Activated T-helper 1 cell treated with anti-CD3 and anti-CD28 coated beads, Interleukin-12 subunit alpha, Interleukin-12 subunit beta, Interleukin-2, Interleukin-4 antibody, amounts not matched to agents 30 ng/mL and 10 ng/mL and 1 ng/mL, durations not matched to agents 14 hours and 24 hours and 36 hours (primary cell): Measurements from ENCODE around the gene SERINC4. TPM values are rescaled to one million over a fixed set of nuclear protein-coding genes. Genes with fewer than 3 reads are reported as not detected.

Source experiments
- DNase-seq: peaks from one replicate; pipeline ENCODE4 v3.0.0; 2021; ENCODE audit warnings: low spot score
- H3K27ac Mint-ChIP-seq: one replicate; pipeline ENCODE4 v1.8.0; 2021; ENCODE audit warnings: mild to moderate bottlenecking, mixed read lengths
- H3K27me3 Mint-ChIP-seq: one replicate; pipeline ENCODE4 v1.8.0; 2022; ENCODE audit warnings: mild to moderate bottlenecking, moderate library complexity, mixed read lengths; ENCODE audit not compliant: insufficient read depth
- H3K36me3 Mint-ChIP-seq: one replicate; pipeline ENCODE4 v1.8.0; 2021; ENCODE audit warnings: low read depth, mixed read lengths
- H3K4me1 Mint-ChIP-seq: one replicate; pipeline ENCODE4 v1.8.0; 2021; ENCODE audit warnings: low read depth, mixed read lengths
- H3K4me3 Mint-ChIP-seq: one replicate; pipeline ENCODE4 v1.8.0; 2021; ENCODE audit warnings: mild to moderate bottlenecking, moderate library complexity, mixed read lengths
- H3K9me3 Mint-ChIP-seq: one replicate; pipeline ENCODE4 v1.8.0; 2021; ENCODE audit warnings: mixed read lengths
- intact Hi-C: fragments of 100-400 bp; cut with micrococcal nuclease; formaldehyde crosslinking; loops from one replicate; pipeline ENCODE4 v1.15.1; 2024
- total RNA-seq: library from RNA; stranded (reverse); gene quantifications from 2 replicates; pipeline ENCODE4 v1.2.3, GENCODE V29; 2022

The SERINC4 gene
- total RNA-seq, 1 donor from 2014 or later = 0.41 TPM

DNA sequence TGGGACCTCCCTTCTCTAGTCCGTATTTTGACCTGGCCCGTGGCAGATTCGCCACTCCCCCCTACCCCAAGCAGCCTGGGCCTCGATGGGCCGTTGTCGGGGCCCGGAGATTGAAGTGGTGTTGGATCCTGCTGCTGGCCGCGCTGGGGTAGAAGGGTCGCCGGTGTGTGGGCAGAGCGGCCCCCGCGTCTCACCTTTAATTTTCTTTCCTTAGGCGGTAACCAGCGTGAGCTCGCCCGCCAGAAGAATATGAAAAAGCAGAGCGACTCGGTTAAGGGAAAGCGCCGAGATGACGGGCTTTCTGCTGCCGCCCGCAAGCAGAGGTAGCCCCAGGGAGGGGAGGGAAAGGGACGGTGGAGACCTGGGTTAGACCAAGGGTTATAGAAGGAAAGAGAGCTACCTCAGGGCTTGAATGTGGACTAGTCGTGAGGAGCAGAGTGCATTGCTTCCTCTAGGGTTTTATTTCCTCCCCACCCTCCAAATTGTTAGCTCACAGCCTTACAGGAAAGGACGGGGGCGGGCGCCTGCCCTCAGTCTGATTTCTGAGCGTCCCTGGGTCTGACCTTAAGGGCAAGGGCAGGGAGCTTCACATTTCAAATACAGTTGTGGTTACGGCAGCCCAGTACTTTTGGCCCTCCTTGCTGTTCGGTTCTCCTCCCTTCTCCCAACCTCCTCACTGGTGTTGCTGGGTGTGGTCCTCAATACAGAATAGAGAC lies 7.1 kb downstream of the SERINC4 start:
- peak; percentile 23 for DNase-seq
- Mint-ChIP-seq H3K4me3 (peak overlapping the region; percentile 97), H3K9me3 (no peaks in the 10 kb centered on the region), H3K27ac (peak overlapping the region; percentile 94), H3K36me3 (peaks cover 41% of the 10 kb centered on the region), H3K4me1 (peaks cover 47% of the 10 kb centered on the region), H3K27me3 (no peaks in the 10 kb centered on the region)
- intact Hi-C loops = loop anchor here (1.0 kb wide), 5 partner anchors 7 to 634 kb away; partner anchors contain the start of genes CTDSPL2, ELL3, HYPK and MFAP1

- Mint-ChIP-seq H3K27me3 (no peaks in the 10 kb centered on the region), H3K9me3 (no peaks in the 10 kb centered on the region), H3K36me3 (peaks cover 41% of the 10 kb centered on the region), H3K4me3 (peak within 1 kb of the TSS; percentile 97), H3K4me1 (peaks cover 43% of the 10 kb centered on the region), H3K27ac (peak within 1 kb of the TSS; percentile 94)
- intact Hi-C loops = loop anchor here (1.0 kb wide), 5 partner anchors 8 to 635 kb away; partner anchors contain the start of genes CTDSPL2, ELL3, HYPK and MFAP1
- DNase-seq = peak; percentile 99
These were observed 7.8 kb downstream of the SERINC4 start, which contains the start of gene SERF2 for GRCh38 chr15:43791993-43792760. SERF2 (plus strand) TSS chr15:43792320; CDS start chr15:43792377, 57 bp downstream.

GRCh38 chr15:43789409-43789808 lies 10.6 kb downstream of the SERINC4 start:
- intact Hi-C loops = no loop called here
- peaks cover 17% of the 10 kb centered on the region for H3K4me1 Mint-ChIP-seq
- H3K27ac Mint-ChIP-seq = no peak overlapping the region
- H3K36me3 Mint-ChIP-seq = peaks cover 18% of the 10 kb centered on the region
- DNase-seq = no peak
- no peaks in the 10 kb centered on the region for H3K27me3 Mint-ChIP-seq
- H3K9me3 Mint-ChIP-seq = no peaks in the 10 kb centered on the region
- H3K4me3 Mint-ChIP-seq = no peak overlapping the region

- intact Hi-C loops = no loop called here
- Mint-ChIP-seq H3K9me3 (no peaks in the 10 kb centered on the region), H3K36me3 (peaks cover 11% of the 10 kb centered on the region), H3K4me3 (no peak overlapping the region), H3K27me3 (peaks cover 15% of the 10 kb centered on the region), H3K4me1 (peaks cover 15% of the 10 kb centered on the region), H3K27ac (peak overlapping the region; percentile 59)
- no peak for DNase-seq
These were observed 21.0 kb downstream of the SERINC4 start for GRCh38 chr15:43779016-43779415.

DNA sequence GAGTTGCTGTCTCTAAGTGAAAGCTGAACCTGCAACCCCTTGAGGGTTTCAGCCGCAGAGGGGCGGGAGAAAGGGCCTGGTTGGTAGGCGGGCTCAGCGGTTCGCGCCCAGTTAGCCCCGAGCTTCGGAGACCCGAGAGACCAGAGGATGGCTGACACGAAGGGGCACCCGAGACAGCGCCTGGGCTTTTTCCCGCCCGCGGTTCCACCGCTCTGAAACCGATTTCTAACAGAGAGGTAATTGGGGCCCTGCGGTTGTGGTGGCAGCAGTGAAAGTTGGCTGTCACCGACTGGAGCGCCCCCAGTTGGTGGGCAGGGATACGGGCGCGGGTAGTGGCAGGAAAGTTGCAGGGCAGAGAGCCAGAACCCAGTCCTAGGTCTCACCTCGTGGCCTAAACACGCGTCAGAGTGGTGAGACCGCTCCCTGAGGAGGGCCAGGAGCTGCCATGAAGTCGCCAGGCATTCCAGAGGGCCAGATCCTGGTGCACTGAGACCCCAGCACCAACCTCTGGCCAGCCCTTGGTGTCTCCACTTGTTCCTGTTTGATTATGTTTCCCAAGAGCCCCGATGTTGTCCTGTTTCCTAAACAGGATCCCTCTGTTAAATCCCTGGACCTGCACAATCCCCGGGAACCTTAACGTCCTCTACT lies 22.6 kb downstream of the SERINC4 start:
- H3K4me3 Mint-ChIP-seq = peak overlapping the region; percentile 82
- H3K36me3 Mint-ChIP-seq = peaks cover 13% of the 10 kb centered on the region
- no peaks in the 10 kb centered on the region for H3K9me3 Mint-ChIP-seq
- DNase-seq = peak; percentile 63
- intact Hi-C loops = loop anchor here (2.0 kb wide), 1 partner anchor 29 kb away; no protein-coding TSS in a partner anchor
- H3K27me3 Mint-ChIP-seq = peaks cover 10% of the 10 kb centered on the region
- peaks cover 15% of the 10 kb centered on the region for H3K4me1 Mint-ChIP-seq
- peak overlapping the region; percentile 83 for H3K27ac Mint-ChIP-seq

DNA sequence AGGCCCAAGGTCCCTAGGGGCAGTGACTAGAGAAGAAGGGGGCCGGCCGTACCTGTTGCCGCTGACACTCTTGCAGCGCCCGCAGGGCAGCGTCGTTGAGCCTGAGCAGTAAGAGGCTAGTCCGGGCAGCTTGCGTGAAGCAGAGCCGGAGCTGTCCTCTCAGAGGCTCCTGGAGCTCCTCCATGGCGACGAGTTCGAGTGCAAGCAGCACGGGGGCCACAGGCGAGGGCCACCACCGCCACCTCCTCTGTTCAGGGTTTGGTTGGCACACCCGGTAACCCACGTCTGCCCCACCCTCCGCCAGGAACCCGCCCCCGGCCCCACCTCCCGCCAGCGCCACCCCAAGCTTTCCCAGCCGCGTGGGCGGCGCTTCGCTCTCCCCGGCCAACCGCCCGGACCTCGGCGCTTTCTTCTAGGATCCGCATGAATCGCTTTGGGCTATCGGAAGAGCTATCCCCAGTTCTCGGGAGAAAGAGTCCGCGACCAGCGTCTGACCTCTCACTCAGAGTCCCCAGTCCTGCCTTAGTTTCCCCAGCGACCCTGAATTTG lies 23.2 kb downstream of the SERINC4 start, which contains the start of gene ELL3:
ELL3 (minus strand) TSS at position 249 of the 549 bp plus-strand sequence; CDS start at position 184, 65 bp downstream.
- H3K27ac Mint-ChIP-seq = peak within 1 kb of the TSS; percentile 83
- H3K9me3 Mint-ChIP-seq = no peaks in the 10 kb centered on the region
- H3K4me1 Mint-ChIP-seq = peaks cover 15% of the 10 kb centered on the region
- DNase-seq = no peak
- H3K27me3 Mint-ChIP-seq = peaks cover 4% of the 10 kb centered on the region
- H3K4me3 Mint-ChIP-seq = peak within 1 kb of the TSS; percentile 82
- intact Hi-C loops = loop anchor here (1.0 to 2.0 kb wide), 2 partner anchors 16 to 28 kb away; partner anchors contain the start of gene SERF2
- H3K36me3 Mint-ChIP-seq = peaks cover 19% of the 10 kb centered on the region

DNA sequence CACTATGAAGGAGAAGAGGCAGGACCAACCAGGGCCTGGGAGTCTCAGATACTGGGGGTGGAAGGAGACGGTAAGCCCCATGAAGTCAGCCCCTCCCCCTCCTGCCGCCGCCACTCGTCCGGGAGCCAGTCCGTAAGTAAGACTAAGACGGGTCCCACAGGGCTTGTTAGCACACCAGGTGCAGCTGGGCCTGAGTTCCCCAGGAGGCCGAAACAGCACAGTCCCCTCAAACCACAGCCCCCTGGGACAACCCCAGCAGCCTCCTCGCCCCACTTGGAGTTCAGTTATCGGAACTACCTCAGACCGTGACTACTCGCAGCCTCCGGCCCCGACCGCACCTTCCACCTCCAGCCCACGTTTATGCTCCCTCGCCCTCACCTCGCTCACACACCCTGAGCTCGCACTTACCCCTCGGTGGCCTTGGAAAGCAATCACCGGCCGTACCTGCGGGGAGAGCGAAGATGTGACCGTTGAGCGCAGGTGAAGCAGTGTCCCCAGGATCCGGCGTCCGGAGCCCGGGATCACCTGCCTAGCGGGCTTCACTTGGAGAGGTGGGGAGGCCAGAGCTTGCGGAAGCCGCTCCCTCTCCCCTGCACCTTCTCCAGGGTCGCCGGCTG lies 23.8 kb downstream of the SERINC4 start:
- peaks cover 23% of the 10 kb centered on the region for H3K36me3 Mint-ChIP-seq
- DNase-seq = no peak
- H3K4me1 Mint-ChIP-seq = peaks cover 15% of the 10 kb centered on the region
- no peak overlapping the region for H3K27ac Mint-ChIP-seq
- H3K4me3 Mint-ChIP-seq = peak overlapping the region; percentile 37
- H3K27me3 Mint-ChIP-seq = peaks cover 3% of the 10 kb centered on the region
- intact Hi-C loops = loop anchor here (1.0 to 2.0 kb wide), 2 partner anchors 16 to 27 kb away; partner anchors contain the start of gene SERF2
- no peaks in the 10 kb centered on the region for H3K9me3 Mint-ChIP-seq

DNA sequence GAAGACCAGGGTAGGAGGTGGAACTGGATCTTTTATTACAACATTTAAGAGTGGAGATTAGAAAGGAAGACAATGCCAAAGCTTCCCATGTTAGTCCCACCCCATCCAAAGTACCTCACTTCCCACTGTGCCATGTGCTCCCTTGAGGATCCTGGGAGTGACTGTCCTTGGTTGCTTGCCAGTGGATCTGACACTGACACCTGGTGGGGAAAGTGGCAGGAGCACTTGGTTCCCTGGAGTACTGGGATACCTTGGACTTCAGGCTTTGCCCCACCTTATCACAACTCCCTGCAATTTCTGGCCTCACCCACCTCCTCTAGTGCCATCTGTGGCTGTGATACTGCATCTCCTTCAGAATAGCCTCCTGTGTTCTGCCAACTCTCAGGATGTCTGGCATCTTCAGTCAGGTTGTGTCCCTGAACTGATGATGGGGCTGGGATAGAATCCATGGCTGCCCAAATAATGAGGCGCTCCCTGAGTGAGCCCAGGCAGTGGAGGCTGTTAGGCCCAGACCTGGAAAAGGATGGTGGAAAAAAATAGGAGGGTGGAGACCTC lies 24.5 kb downstream of the SERINC4 start:
- H3K36me3 Mint-ChIP-seq = peaks cover 29% of the 10 kb centered on the region
- no peak for DNase-seq
- peaks cover 2% of the 10 kb centered on the region for H3K27me3 Mint-ChIP-seq
- H3K27ac Mint-ChIP-seq = no peak overlapping the region
- peaks cover 15% of the 10 kb centered on the region for H3K4me1 Mint-ChIP-seq
- peak overlapping the region; percentile 37 for H3K4me3 Mint-ChIP-seq
- H3K9me3 Mint-ChIP-seq = no peaks in the 10 kb centered on the region
- intact Hi-C loops = no loop called here

DNA sequence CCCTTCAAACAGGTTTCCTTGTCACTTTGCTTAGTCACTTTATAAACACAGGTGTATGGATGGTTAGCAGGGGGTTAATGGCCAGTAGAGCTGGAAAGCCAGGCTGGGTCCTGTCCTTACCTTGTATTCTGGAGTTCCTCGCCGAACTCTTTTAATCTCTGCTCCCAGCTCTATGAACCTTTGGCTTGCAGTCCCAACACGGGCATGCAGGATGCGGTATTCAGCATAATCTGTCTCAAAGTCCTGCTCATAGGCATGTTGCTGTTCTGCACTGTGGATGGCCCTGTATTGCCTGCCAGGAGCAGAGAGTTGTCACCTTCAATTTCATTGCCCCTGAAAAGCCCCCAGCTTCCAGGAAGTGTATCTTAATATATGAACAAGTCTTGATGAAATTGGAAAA lies 26.0 kb downstream of the SERINC4 start:
- Mint-ChIP-seq H3K4me1 (peaks cover 20% of the 10 kb centered on the region), H3K4me3 (no peak overlapping the region), H3K9me3 (no peaks in the 10 kb centered on the region), H3K27ac (no peak overlapping the region), H3K27me3 (no peaks in the 10 kb centered on the region), H3K36me3 (peaks cover 42% of the 10 kb centered on the region)
- intact Hi-C loops = no loop called here
- DNase-seq = no peak

- peaks cover 16% of the 10 kb centered on the region for H3K4me1 Mint-ChIP-seq
- intact Hi-C loops = no loop called here
- H3K36me3 Mint-ChIP-seq = peaks cover 53% of the 10 kb centered on the region
- H3K9me3 Mint-ChIP-seq = no peaks in the 10 kb centered on the region
- no peak overlapping the region for H3K4me3 Mint-ChIP-seq
- no peak for DNase-seq
- no peaks in the 10 kb centered on the region for H3K27me3 Mint-ChIP-seq
- no peak overlapping the region for H3K27ac Mint-ChIP-seq
These were observed 27.4 kb downstream of the SERINC4 start for GRCh38 chr15:43772624-43773023.

GRCh38 chr15:43771816-43772215 lies 28.2 kb downstream of the SERINC4 start:
- intact Hi-C loops = no loop called here
- no peaks in the 10 kb centered on the region for H3K9me3 Mint-ChIP-seq
- peaks cover 8% of the 10 kb centered on the region for H3K4me1 Mint-ChIP-seq
- H3K36me3 Mint-ChIP-seq = peaks cover 55% of the 10 kb centered on the region
- H3K4me3 Mint-ChIP-seq = no peak overlapping the region
- no peaks in the 10 kb centered on the region for H3K27me3 Mint-ChIP-seq
- H3K27ac Mint-ChIP-seq = no peak overlapping the region
- no peak for DNase-seq
